NCI-H748 (cell line): ENCODE data around the gene CATSPERZ.

Source experiments
- DNase-seq: peaks from one replicate; lab custom pipeline; 2025; ENCODE audit not compliant: unreplicated experiment; lab: John Stamatoyannopoulos, UW

The CATSPERZ gene

DNA sequence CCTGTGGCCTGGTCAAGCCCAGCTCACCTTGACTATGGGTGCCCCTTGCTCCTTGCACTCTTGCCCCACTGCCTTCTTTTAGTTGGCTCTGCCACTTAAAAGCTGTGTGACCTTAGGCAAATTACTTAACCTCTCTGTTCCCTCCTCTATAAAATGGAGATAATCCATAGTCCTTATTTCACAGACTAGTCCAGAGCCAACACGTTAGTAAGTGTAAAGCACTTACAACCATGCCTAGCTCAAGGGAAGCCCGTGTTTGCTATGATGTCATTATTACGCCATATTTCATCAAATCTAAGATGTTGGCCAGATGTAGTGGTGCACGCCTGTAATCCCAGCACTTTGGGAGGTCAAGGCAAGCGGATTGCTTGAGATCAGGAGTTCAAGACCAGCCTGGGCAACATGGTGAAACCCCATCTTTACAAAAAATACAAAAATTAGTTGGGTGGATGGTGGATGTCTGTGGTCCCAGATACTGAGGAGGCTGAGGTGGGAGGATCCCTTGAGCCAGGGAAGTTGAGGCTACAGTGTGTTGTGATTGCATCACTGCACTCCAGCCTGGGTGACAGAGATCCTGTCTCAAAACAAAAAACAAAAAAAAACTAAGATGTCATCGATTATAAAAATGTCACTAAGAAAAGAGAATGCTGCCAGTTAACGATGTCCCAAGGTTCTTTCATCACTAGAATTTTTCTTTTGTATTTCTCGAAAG is 37.5 kb downstream of the CATSPERZ start:
- DNase-seq: no peak

DNA sequence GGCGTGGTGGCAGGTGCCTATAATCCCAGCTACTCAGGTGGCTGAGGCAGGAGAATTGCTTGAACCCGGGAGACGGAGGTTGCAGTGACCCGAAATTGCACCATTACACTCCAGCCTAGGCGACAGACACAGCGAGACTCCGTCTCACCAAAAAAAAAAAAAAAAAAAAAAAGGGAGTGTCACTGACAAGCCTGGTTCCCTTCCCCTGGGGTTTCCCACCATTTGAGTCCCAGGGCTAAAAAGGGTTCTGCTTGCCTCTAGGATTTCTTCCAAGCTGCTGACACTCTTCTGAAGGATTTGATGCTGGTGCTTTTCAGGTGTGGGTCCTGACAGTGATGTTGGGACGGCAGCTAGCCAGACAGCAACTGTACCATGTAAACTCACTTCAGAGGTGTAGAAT is 38.6 kb downstream of the CATSPERZ start:
- DNase-seq: no peak

DNA sequence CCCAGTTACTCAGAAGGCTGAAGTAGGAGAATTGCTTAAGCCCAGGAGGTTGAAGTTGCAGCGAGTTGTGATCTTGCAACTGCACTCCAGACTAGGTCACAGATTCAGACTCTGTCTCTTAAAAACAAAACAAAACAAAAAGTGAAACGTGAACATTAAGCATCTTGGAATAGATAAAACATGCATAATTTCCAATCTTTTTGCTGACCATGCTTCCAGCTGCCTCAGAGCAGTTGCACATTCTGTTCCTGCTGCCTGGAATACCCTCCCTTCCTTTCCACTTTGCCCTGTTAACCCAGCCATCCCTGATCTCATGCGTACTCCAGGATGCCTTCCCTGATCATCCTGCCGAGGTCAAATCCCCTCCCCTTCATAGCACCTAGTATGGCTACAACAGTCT is 39.1 kb downstream of the CATSPERZ start:
- no peak for DNase-seq

DNA sequence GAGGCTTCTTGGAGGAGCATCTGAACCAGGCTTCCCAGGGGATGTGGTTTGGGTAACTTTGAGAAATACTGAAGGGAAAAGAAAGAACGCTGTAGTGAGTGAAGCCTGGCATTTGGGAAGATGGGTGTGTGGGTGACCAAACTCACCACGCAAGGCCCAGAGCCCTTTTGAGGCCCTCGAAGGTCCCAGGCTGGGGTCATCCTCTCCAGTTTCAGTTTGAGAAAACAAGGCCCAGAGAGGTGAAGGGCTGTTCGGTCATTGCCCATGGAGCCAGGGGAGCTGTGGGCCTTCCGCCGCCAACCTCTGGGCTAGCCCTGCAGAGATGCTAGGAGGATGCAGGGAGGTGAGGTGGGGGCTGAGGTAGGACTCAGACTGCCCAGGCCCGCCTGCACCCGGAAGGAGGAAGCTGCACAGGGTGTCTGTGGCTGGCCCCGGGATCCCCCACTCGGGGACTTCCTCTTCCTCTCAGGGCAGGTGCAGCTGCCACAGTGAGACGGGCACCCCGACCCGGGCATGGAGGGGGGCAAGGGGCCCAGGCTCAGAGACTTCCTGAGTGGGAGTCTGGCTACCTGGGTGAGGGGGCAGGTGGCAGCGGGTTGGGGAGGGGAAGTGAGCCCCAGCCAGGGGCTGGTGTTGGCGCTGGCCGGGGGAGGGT is 39.7 kb downstream of the CATSPERZ start, which contains the start of gene CCDC88B:
Gene CCDC88B, plus strand, starts transcription at position 451 of the 655 bp plus-strand sequence. Its CDS starts 63 bp downstream, at position 514.
- DNase-seq: no peak

DNA sequence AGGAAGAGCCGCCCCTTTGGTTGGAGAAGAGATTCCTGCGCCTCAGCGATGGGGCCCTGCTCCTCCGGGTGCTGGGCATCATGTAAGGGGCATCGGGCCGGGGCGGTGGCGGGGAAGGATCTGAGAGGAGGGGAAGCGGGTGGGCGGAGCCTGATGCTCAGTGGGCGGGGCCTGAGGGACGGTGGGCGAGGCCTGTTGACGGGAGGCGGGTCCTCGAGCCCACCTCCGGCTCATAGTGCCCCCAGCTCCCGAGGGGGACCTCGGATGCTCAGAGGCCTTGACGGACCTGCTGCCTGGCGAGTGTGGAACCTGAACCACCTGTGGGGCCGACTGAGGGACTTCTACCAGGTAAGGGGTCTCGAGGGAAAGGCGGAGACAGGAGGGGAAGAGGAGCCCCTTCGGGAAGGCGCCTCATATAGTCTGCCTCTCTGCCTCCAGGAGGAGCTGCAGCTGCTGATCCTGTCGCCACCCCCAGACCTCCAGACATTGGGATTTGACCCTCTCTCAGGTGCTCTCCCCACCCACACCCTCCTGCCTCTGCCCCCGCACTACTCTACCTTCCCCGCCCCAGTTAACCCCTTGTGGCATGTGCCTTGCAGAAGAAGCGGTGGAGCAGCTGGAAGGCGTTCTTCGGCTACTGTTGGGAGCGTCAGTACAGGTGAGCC is 40.6 kb downstream of the CATSPERZ start:
- no peak for DNase-seq

DNA sequence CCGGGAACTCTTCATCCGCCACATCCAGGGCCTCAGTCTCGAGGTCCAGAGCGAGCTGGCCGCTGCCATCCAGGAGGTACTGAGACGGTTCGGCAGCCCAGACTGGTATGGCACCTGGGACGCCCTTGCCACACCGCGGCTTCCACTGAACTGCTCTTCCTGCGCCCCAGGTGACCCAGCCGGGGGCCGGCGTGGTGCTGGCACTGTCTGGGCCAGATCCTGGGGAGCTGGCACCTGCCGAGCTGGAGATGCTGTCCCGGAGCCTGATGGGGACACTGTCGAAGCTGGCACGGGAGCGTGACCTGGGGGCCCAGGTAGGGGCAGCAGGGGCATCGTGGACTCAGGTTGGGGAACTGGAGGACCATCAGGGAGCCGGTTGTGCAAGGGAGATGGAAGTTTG is 41.3 kb downstream of the CATSPERZ start:
- DNase-seq: no peak

DNA sequence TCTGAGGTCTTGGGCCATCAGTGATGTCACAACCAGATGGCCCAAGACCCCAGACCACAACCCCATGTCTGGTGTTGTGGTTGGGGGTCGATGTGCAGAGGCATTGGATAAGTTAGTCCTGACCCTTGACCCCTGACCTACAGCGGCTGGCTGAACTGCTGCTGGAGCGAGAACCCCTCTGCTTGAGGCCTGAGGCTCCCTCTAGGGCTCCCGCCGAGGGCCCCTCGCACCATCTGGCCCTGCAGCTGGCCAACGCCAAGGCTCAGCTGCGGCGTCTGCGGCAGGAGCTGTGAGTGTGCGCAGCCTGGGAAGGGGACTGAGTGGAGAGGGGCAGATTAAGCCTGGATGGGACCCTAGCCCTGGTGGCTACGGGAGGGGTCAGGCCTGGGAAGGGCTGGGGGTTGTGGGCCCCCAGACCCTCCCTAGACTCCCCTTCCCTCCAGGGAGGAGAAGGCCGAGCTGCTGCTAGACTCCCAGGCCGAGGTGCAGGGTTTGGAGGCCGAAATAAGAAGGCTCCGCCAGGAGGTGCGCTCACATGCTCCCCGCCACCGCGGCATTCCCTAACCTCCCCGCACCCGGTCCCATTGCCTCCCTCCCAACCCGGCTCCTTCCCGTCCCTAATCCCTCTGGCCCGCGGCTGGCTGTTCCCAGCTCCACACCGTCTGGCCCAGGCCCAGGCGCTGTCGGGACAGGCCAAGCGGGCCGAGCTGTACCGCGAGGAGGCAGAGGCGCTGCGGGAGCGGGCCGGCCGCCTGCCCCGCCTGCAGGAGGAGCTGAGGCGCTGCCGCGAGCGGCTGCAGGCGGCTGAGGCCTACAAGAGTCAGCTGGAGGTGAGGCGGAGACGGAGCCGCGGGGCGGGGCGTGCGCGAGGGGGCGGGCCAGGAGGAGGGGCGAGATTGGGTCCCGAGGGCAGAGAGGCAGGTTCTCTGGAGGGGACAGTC is 42.0 kb downstream of the CATSPERZ start:
- DNase-seq: peak; percentile 58

DNA sequence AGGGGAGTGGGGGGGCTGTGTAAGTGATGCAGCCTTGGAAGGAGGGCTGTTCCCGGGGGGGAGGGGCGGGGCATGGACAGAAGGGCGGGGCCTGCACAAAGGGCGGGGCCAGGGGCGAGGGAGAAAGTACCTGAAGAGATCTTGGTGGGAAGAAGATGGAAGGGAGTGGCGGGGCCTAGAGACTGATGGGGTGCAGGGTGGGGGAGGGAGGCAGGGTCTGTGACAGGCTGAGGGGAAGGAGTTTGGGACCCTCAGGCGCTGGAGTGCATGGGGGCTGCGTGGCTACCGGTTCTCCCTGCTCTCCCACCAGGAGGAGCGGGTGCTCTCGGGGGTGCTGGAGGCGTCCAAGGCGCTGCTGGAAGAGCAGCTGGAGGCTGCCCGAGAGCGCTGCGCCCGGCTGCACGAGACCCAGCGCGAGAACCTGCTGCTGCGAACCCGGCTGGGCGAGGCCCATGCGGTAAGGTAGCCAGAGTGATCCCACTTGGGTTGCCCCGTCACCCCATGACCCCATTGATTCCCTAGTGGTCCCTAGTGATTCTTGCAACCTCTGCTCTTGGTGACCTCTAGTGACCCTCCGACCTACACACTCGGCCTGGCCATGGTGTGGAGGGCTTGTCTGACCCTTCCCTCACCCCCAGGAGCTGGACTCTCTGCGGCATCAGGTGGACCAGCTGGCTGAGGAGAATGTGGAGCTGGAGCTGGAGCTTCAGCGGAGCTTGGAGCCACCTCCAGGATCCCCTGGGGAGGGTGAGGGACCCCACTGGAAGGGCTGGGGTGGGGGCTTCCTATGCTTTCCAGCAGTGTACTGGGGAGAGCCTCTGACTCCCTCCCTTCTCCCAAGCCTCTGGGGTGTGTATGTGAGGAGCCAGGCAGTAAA is 42.9 kb downstream of the CATSPERZ start:
- no peak for DNase-seq

DNA sequence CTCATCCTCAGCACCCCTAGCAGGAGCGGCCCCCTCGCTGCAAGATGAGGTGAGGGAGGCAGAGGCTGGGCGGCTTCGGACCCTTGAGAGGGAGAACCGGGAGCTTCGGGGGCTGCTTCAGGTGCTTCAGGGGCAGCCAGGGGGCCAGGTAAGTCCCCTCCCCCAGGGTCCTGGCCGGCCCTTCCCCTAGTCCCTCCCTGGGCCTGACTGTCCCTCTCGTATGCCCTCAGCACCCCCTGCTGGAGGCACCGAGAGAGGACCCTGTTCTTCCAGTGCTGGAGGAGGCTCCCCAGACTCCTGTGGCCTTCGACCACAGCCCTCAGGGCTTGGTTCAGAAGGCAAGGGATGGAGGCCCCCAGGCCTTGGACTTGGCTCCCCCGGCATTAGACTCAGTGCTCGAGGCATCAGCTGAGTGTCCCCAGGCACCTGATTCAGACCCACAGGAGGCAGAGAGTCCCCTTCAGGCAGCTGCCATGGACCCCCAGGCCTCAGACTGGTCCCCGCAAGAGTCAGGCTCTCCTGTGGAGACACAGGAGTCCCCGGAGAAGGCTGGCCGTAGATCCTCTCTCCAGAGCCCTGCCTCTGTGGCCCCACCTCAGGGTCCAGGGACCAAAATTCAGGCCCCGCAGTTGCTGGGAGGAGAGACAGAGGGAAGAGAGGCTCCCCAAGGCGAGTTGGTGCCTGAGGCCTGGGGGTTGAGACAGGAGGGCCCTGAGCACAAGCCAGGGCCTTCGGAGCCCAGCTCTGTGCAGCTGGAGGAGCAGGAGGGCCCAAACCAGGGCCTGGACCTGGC is 43.8 kb downstream of the CATSPERZ start:
- peak; percentile 25 for DNase-seq

DNA sequence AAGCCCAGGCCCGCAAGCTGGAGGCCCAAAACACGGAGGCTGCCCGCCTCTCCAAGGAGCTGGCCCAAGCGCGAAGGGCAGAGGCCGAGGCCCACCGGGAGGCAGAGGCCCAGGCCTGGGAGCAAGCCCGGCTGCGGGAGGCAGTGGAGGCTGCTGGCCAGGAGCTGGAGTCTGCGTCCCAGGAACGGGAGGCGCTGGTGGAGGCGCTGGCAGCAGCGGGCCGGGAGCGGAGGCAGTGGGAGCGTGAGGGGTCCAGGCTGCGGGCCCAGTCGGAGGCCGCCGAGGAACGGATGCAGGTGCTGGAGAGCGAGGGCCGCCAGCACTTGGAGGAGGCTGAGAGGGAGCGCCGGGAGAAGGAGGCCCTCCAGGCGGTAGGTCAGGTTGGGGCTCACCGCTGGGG is 44.6 kb downstream of the CATSPERZ start:
- no peak for DNase-seq

DNA sequence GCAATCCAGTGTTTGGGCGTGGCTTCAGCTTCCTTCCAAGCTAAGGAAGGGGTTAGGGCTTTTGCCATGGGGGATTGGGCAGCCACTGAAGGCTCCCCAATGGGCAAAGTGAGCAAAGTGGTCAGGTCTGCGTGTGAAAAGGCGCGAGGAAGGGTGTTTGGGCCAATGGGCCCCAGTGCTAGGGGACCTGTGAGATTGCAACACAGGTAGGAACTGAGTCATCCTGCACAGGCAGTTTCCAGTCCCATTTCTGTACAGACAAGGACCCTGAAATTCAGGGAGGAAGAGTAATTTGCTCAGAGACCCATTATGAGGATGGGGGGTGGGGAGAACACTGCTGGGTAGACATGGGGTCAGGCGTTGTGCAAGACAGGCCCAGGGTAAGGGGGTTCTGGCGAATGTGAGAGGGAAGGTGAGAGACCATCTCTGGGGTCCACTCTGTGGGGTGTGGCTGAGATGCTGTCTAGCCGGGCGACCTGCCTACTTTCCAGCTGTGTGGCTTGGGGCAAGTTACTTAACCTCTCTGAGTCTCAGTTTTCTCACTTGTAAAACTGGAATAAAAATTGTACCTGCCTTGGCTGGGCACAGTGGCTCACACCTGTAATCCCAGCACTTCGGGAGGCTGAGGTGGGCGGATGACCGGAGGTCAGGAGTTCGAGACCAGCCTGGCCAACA is 47.2 kb downstream of the CATSPERZ start:
- no peak for DNase-seq

DNA sequence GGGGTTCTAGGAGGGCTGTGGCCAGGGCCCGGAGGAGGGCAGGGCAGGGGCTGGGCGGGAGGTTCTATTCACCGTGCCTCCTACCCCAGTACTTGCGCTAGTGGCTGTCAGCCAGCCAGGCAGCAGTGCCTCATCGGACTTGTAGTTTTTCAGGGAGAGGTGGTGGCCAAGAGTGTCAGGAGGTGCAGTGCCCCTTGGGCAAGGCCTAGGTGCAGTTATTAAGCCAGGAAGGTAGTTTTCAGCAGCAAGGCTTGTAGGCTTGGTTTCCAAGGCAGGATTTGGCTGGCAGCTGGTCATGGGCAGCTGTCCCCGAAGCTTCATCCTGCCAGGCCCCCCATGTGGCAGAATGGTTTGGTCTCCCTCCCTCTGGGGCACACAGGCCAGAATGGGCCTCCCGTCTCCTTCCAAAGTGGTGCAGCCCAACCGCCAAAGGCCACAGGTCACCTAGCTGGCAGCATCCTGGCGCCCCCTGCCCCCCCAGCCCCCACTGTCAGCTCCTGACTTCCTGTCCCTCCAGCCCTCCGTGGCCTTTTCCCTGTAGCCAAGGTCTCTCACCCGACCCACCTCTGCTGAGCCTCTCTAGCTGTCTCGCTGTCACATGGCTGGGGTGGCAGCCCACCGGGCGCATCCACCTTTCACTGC is 48.3 kb downstream of the CATSPERZ start:
- no peak for DNase-seq

DNA sequence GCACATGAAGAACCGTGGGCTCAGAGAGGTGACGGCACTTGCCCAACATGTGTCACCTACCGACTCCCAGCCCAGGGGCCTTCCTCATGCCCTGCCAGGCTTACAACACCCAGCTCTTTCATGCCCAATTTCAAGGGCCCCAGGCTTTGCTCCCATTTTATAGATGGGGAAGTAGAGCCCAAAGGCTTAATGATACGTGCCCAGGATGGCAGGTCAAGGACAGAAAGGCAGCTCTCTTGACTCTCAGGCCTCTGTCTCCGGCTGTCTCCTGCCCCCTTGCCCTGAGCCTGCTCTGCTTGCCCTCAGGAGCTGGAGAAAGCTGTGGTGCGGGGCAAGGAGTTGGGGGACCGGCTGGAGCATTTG is 48.8 kb downstream of the CATSPERZ start:
- DNase-seq: no peak

DNA sequence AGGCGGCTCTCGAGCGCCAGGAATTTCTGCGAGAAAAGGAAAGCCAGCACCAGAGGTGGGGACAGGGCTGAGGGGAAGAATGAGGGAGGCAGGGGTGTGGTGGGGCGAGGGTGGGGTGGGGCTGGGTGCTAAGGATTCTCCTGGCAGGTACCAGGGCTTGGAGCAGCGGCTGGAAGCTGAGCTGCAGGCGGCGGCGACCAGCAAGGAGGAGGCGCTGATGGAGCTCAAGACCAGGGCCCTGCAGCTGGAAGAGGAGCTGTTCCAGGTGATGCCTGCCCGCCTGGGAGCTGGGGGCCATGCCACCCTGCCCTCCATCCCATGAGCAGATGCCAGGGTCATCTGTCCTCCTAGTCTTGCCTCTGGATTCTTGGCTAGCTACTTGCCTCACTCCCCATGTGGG is 49.2 kb downstream of the CATSPERZ start:
- no peak for DNase-seq

DNA sequence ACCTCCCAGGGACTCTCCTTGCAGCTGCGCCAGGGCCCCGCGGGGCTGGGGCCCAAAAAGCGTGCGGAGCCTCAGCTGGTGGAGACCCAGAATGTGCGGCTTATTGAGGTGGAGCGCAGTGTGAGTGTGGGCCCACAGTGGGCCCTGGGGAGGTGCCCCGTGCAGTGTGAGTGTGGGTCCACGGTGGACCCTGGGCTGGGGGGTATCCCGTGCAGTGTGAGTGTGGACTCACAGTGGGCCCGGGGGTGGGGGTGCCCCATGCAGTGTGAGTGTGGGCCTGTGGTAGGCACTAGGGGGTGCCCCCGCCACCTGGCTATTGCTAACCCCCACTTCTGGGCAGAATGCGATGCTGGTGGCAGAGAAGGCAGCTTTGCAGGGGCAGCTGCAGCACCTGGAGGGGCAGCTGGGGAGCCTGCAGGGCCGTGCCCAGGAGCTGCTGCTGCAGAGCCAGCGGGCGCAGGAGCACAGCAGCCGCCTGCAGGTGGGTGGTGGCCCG is 51.0 kb downstream of the CATSPERZ start:
- DNase-seq: no peak

DNA sequence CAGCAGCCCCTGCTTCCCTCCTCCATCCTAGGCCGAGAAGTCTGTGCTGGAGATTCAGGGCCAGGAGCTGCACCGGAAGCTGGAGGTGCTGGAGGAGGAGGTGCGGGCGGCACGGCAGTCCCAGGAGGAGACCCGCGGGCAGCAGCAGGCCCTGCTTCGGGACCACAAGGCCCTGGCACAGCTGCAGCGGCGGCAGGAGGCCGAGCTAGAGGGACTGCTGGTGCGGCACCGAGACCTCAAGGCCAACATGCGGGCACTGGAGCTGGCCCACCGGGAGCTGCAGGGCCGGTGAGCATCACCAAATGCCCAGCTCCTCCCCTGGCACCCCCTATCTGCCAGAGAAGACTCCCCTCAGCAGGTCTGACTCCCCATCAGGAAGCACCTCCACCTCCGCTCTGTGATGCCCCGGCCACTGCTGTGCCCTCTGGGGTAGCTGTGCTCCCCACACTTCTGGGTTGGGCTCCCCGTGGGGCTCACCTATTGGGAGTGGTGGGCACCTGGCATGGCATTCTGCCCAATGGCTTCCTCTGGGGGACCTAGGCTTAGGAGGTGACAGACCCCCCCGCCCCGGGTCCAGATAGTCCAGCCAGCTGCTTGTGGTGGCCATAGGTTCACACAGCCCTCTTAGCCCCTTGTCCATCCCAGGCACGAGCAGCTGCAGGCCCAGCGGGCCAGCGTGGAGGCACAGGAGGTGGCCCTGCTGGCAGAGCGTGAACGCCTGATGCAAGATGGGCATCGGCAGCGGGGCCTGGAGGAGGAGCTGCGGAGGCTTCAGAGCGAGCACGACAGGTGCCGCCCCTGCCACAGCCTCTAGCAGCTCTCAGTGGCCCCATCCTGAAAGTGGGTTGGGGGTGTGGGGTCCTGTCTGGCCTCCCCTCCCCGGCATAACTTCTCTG is 52.2 kb downstream of the CATSPERZ start:
- DNase-seq: peak; percentile 34
